UCSD-AML1 (cell line): Measurements from ENCODE around the gene SLC66A2.
"Not testable (repeated sequence)": the region's sequence is repeated elsewhere in the genome, so short reads cannot be mapped to it uniquely, and the experiment has no call there.

Source experiments
- DNase-seq: peaks from one replicate; lab custom pipeline; 2025; ENCODE audit not compliant: unreplicated experiment; lab: John Stamatoyannopoulos, UW

The SLC66A2 gene

DNA sequence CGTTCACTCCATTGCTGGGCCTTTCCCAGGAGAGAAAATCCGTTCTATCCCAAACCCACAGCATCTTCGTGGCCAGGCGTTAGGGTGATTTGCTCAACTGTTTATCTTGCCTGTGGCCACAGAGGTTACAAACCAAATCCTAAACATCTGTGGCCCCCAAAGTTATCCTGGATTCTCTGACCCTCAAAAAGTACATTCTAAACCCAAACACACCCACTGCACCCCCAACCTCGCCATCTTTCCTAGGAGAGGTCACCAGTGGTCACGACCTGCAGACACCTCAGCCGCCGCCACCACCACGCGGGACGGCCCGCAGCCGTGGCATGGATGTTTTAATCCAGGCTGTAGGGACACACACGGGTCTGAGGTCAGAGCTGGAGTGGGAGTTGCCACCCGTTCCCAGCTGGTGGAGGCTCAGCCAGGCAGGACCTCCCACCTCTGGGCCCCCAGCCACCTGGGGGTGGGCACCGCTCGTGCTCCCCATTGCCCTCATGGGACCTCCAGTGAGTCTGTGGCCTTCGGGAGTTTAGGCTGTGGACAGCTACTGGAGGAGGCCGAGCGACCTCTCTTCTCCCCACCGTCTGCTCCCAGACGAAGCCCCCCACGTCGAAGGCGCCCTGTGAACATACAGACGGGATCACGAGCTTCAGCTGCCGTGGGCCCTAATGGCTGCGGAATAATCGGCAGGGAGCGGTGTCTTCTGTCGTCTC, 81.7 kb downstream of the SLC66A2 start:
- DNase-seq: no peak

DNA sequence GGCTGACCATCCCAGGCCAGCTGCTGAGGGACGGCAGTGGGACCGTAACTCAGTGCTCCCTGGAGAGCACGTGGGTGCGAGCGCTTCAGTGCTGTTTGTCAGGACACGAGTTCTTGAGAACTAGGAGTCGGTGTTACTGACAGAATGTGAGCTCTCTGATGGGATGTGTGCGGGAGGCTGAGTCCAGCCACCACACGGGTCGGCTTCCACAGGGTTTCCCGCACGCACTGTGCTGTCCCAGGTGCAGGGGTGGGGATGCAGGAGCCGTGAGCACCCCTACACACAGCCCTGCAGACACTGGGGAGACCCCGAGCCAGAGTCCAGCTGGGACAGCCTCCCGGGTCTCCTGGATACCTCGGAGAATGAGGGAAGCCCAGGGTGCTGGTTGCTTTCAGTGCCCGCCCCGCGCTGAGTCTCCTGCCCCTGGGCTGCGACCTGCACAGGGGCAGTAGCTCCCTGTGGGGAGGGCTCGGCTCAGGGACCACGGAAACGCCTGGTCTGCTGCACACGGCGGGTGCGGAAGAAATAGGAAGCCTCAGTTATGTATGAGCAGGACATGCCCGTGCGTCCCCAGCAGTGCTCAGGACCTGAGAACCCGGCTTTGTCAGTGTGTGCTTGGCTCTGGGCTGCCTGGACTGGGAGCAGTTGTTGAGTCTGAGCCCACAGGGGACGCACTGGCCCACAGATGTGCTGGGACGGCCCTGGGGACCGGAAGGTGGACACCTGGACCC, 82.5 kb downstream of the SLC66A2 start:
- DNase-seq: no peak

DNA sequence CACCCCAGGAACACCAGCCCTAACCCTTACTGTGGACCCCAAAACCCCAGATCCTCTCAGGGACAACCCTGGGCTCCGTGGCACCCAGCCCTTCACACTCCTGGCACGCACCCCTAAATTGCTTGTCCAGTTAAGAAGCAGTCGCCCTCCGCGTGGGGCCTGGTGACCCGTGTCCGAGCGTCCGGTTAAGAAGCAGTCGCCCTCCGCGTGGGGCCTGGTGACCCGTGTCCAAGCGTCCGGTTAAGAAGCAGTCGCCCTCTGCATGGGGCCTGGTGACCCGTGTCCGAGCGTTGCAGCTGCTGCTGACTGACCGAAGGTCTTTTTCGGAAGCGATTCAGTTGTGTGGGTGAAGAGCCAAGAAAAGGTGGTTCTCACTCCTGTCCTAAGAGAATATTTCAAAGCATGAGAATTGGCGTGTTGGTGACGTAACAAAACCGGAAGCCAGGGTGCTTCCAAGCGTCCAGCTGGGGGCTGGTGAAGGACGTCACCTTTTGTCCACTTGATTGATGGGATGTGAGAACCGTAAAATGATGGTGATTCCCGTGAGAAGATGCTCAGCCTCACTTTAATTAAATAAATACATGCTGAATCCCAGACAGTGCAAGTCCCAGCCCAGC, 83.2 kb downstream of the SLC66A2 start:
- no peak for DNase-seq

DNA sequence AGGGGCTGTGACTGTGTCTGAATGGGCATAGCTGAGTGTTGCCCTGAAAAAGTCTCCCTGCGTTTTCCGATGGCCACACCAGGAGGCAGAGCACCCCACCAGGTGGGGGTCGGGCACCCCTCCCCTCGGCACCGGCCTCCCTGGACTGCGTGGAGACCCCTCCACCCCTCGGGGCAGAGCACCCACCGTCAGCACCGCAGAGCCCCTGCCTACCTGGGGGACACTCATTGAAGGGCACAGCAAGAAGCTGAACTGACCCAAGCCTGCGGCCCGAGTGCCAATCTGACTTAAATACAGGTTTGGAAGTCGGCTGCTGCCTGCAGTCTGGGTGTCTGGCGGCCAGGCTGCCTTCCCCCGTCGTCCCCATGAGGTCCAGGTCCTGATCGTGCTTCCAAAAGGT, 83.8 kb downstream of the SLC66A2 start:
- no peak for DNase-seq

DNA sequence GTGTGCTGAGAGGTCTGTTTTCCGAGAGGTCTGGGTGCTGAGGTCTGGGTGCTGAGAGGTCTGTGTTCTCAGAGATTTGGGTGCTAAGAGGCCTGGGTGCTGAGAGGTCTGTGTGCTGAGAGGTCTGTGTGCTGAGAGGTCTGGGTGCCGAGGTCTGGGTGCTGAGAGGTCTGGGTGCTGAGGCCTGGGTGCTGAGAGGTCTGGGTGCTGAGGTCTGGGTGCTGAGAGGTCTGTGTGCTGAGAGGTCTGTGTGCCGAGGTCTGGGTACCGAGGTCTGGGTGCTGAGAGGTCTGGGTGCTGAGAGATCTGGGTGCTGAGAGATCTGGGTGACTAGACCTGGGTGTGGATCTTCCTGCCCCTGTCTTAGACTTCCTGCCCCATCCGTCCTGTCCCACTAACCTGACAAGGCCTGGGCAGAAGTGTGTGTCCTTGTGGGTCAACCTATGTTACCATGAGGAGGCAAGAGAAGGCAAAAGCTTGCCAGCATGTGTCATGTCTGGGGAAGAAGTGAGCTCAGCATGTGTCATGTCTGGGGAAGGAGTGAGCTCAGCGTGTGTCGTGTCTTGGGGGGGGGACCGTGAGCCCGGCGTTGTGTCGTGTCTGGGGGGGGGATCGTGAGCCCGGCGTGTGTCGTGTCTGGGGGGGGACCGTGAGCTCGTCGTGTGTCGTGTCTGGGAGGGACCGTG, 84.4 kb downstream of the SLC66A2 start:
- DNase-seq: no peak

DNA sequence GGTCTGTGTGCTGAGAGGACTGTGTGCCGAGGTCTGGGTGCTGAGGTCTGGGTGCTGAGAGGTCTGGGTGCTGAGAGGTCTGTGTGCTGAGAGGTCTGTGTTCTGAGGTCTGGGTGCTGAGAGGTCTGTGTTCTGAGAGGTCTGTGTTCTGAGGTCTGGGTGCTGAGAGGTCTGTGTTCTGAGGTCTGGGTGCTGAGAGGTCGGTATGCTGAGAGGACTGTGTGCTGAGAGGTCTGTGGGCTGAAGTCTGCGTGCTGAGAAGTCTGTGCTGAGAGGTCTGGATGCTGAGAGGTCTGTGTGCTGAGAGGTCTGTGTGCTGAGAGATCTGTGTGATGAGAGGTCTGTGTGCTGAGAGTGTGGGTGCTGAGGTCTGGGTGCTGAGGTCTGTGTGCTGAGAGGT, 85.5 kb downstream of the SLC66A2 start:
- not testable (repeated sequence) for DNase-seq

DNA sequence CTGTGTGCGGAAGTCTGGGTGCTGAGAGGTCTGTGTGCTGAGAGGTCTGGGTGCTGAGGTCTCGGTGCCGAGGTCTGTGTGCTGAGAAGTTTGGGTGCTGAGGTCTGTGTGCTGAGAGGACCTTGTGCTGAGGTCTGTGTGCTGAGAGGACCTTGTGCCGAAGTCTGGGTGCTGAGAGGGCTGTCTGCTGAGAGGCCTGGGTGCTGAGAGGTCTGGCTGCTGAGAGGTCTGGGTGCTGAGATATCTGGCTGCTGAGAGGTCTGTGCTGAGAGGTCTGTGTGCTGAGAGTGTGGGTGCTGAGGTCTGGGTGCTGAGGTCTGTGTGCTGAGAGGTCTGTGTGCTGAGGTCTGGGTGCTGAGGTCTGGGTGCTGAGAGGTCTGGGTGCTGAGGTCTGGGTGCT, 86.5 kb downstream of the SLC66A2 start:
- not testable (repeated sequence) for DNase-seq

DNA sequence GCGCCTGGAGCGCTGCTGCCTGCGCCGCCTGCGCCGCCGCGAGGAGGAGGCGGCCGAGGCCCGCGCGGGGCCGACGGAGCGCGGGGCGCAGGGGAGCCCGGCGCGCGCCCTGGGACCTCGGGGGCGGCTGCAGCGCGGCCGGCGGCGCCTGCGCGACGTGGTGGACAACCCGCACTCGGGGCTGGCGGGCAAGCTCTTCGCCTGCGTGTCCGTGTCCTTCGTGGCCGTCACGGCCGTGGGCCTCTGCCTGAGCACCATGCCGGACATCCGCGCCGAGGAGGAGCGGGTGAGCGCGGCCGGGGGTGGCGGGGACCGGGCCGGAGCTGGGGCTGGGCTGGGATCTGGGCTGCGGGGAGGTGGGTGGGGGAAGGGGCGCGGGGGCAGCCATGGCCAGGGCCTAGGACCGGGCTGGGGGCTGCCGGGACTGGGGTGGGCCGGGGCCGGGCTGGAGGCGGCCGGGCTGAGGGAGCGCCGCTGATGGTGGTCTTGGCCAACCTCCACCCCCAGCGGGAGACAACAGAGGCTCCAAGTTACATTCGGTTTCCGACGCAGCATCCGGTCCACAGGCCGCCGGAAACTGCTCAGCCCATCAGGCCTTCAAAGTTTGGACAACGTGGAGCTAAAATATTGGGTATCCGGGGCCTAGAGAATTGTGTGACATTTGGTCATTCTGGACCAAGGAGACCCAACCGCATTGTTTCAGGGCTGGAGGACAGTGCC, 87.3 kb downstream of the SLC66A2 start:
- DNase-seq: no peak

DNA sequence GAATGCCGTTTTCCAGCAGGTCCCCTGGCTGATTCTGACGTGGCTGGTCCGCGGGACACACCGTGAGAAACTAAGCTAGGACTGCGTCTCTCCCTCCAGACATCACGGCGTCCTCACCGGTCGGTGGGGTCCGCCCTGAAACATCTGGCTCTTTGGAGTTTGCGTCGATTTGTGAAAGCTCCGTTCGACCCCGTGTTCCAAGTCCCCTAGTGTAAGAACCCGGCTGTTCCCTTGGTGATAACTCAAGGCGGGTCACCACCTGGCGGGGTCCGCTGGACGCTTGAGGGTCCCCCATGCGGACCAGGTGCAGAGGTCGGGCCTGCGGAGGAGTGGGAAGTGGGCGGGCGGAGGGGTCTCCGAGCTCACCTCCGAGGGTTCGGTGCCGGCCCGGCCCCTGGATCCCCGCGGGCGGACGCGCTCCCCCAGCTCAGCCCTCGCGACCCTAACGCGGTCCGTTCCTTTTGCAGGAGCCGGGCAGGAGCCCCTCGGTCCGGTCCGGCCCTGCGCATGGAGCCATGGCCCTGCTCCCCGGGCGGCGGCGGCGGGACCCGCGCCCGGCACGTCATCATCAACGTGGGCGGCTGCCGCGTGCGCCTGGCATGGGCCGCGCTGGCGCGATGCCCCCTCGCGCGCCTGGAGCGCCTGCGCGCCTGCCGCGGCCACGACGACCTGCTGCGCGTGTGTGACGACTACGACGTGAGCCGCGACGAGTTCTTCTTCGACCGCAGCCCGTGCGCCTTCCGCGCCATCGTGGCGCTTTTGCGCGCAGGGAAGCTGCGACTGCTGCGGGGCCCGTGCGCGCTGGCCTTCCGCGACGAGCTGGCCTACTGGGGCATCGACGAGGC, 88.1 kb downstream of the SLC66A2 start:
- DNase-seq: no peak

DNA sequence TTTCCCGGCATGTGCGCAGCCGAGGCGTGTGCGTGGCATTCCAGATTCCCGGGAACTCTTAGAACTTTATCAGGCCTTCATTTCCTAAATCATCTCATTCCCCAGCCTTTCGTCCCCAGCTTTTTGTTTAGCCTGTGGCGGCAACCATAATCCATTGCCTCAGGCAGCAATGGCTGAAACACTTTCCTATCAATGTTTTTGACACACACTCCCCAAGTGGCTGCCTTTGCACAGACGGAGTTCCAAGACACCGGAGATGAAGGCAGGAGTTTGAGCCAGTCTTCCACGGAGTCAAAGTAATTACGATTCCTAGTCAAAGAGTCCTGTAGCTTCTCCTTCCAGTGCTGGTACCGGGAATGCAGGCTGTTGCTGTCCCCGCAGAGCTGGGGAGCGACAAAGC, 88.9 kb downstream of the SLC66A2 start:
- no peak for DNase-seq

DNA sequence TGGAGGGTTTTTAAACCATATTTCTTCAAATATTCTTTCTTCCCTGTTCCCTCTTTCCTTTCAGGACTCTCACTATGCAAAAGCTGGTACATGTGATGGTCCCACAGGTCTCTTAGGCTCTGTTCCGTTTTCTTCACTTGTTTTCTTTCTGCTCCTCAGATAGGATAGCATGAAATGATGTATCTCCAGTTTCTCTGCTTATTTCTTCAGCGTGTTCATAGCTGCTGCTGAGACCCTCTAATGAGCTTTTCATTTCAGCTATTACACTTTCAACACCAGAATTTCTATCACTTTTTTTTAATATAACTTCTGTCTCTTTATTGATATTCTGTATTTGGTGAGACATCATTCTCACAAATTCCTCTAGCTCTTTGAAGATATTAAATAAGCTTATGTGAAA, 89.8 kb downstream of the SLC66A2 start:
- DNase-seq: no peak

DNA sequence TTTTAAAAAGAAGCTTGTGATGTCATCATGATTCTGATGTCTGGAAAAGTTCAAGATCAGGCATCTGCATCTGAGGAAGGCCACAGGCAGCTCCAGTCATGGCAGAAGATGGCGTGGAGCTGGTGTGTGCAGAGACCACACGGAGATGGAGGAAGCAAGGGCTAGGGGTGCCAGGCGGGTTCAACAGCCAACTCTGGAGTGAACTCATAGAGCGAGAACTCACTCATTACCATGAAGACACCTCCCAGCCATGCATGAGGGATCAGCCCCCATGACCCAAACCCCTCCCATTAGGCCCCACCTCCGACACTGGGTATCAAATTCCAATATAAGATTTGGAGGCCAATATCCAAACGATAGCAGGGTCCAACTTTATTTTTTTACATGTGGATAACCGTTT, 92.1 kb downstream of the SLC66A2 start:
- DNase-seq: no peak

DNA sequence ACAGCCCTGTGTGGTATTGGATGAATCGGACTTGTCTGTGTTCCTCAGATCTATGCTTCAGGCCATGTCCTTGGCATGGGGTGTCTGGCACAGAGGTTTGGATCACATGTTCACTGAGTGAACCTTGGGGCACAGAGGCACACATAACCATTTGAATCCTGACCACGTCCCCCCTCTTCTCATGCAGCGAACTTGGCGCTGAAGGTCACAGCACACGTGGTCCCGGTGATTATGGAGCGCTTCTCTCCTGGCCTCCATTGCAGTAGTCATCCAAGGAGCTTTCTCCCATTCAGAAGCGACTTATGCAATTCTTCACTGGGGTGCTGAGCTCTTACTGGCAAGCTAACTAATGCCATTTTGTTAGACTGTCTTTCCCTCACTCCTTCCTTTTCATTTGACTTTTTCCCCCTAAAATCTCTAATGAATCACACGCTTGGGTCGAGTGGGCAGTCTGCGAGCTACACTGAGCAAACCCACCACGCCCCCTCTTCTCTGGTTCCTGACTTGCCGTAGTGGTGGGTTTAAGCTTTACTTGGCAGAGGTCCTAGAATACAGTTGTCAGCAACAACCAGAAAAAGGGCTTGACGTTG, 94.3 kb downstream of the SLC66A2 start:
- DNase-seq: no peak

DNA sequence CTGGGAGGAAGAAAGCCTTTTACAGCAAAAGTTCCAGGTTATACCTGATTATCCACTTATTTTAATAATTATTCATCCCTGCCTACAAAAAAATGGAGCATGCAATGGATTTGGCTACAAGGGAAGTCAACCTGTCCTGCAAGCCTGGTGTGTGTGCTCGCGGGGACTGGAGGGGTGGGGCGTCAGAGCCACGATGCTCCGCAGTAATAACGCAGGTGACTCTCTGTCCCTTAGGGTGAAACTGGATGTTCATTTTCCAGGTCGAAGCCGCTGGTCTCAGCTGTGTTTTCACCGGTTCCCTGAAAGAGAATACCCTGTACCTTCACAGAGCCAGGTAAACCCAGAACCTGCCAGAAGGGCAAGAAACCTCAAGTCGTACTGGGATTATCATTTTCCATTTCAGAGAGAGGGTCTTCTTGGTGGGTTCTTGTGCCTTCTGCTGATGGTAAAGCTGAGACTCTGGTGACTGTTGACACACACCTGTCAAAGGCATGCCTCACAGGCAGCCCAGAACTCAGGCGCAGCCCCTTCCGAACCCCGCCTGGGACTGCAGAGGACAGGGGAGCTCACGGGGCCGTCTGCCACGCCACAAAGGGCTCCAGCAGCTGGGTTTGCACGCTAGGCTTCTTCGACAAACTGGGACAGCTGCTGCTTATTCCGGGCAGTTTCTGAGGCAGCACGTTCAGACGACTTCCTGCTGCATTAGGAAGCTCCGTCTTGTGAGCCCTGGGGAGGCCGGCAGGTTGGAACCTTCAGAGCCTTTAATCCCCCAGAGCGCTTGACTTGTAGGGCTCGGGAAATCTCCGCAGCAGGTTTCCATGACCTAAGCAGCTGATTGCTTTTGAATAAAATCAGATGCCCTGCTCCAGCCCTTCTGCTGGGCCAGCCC, 95.1 kb downstream of the SLC66A2 start:
- peak; percentile 27 for DNase-seq

DNA sequence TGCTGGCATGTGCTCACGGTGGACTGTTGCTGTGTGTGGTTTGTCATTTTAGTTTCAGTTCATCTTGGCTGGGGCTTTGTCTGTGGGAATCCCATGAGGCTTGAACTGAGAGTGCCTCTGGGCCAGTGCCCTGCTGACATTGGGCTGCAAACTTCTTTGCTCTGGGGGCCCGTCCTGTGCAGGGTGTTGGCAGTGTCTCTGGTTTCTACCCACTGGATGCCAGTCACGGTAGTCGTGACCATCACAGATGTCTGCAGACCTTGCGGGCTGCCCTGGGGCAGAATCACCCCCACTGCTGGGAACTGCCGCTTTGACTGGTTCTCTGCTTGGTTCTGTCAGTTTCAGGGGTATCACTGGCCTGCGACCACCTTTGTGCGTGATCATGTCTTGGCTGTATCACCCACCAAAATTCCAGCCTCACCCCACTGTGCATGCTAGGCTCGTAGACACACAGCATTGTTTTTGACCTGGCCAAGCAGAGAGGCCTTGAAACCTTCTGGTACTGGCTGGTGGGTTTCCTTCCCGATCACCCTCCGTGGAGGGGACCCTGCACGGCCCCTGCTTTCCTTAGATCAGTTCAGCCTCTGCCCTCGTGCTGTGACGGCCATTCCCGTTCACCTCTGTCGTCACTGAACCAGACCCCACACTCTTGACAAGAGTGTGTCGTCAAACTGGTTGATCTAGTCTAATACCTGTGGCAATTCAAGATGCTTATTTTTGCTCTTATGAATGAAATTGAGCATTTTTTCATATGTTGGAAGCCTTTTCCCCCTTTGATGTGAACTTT, 96.1 kb downstream of the SLC66A2 start:
- DNase-seq: no peak

DNA sequence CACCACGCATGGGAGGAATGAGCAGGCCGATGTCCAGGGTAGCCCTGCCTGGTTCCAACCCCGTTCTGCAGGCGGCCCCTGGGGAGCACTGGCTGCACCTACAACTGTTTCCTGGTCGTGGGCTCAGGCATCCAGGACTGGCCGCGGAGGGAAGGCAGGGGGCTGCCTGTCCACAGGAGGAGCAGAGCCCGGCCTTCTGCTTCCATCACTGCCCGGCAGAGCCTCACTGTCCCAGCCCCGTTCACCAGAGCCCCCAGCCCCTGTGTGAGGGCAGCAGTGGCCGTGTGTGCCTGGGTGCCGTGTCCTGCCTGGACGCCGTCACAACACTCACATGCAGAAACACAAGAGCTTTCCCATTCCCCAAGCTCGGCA, 97.5 kb downstream of the SLC66A2 start:
- no peak for DNase-seq

DNA sequence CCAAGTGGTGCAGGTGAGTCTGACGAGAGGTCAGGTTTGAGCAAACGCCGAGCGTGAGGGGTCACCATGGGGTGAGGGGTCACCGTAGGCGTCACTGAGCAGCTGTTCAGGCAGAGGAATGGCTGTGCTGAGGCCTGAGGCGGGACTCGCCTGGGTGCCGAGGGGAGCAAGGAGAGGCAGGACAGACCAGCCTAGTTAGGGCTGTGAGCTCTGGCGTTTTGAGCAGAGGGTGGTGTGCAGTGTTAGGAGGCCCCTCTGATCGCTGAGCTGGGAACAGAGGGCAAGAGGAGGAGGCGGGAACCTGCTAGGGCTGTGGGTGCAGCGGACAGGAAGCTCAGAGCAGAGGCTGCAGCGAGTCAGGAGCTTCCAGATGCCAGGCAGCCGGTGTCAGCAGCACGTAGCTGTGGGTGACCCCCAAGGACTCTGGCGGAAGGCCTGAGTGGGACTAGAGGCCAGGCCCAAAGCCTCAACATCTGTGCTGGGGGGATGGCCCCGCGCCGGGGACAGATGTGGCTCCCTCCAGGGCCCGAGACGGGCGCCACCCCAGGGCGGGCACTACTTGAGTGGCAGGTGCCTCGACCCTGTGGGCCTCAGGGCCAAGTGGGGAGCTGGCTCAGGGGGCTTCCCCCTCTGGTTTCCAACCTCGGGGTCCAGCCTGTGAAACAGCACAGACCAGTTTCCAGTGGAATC, 98.0 kb downstream of the SLC66A2 start:
- no peak for DNase-seq
